GM13976 (cell line): Measurements from ENCODE around the gene DCLK1.

Experiments
- DNase-seq: peaks from one replicate; pipeline ENCODE4 v3.0.0; 2012; ENCODE audit warnings: low spot score
- in situ Hi-C: fragments of 300-500 bp; cut with MboI; formaldehyde crosslinking; loops from one replicate; pipeline ENCODE4 v1.12.0; 2022; ENCODE audit warnings: low sequenced_read_pairs, mixed read lengths, inconsistent platforms; ENCODE audit not compliant: unreplicated experiment
- TF ChIP-seq, protein P1 (sequence below): IDR thresholded peaks from 2 replicates; pipeline ENCODE4 v1.5.1; 2012; ENCODE audit warnings: borderline replicate concordance, mild to moderate bottlenecking; ENCODE audit not compliant: insufficient read depth; ENCODE audit errors: extremely low read depth, missing control alignments, control extremely low read depth

Gene DCLK1

DNA sequence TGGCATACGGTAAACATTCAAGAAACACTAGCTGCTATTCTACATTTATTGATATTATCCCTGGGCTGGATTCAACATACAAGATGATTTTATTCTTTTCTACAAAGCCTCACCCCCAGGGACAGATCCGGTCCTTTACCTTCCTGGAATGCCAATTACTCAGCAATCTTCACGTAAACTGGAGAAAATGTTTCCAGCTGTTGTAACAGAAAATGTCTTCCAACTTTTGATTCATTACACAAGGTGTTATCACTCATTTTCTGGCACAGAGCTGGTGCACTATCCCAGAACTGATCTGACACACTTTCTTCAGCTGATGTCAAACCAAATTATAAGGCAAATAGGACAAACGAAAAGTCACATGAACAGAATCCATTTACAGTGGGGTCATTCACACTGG lies 33.1 kb downstream of the DCLK1 start:
- in situ Hi-C loops = no loop called here
- DNase-seq = no peak
- TF ChIP-seq, protein P1, sequence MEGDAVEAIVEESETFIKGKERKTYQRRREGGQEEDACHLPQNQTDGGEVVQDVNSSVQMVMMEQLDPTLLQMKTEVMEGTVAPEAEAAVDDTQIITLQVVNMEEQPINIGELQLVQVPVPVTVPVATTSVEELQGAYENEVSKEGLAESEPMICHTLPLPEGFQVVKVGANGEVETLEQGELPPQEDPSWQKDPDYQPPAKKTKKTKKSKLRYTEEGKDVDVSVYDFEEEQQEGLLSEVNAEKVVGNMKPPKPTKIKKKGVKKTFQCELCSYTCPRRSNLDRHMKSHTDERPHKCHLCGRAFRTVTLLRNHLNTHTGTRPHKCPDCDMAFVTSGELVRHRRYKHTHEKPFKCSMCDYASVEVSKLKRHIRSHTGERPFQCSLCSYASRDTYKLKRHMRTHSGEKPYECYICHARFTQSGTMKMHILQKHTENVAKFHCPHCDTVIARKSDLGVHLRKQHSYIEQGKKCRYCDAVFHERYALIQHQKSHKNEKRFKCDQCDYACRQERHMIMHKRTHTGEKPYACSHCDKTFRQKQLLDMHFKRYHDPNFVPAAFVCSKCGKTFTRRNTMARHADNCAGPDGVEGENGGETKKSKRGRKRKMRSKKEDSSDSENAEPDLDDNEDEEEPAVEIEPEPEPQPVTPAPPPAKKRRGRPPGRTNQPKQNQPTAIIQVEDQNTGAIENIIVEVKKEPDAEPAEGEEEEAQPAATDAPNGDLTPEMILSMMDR = no peak

DNA sequence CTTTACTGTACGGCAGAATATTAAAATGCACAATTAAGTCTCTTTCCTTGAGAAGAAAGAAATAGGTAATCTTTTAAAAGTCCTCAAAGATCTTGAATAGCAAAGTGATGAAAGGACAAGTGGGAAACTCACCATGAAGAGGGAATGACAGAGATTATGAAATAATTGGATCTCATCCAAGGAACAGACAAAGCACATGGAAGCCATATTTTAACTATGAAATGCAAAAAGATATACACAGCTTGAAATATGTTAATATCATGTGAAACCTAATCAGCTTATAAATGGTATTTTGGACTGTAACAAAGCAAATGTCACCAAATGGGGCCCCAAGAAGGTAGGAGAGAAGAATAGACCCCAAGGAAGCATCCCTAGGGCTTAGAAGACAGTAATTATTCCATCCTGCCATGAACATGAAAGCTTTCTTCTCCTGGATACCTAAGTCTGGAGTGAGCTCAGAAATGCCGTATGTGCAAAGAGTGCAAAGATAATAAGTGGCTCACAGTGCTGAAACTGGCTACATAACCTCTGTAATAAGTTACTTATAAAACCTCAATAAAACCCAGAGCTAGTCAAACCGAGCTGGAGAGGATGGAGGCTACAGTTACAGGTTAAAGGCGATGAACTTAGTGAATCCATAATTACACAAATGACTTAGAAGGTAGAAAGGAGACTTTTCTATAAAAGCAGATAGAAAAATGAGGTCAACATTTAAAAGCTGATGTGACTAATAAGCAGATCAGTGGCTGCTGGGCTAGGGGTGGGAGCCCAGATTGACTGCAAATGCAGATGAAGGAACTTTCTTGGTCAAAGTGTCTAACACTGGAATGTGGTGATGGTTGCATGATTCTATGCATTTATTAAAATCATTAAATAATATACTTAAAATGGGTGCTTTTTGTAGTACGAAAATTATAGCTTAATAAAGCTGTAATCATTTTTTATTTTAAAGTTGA lies 34.4 kb downstream of the DCLK1 start:
- TF ChIP-seq, protein P1 = no peak
- no peak for DNase-seq
- in situ Hi-C loops = no loop called here

DNA sequence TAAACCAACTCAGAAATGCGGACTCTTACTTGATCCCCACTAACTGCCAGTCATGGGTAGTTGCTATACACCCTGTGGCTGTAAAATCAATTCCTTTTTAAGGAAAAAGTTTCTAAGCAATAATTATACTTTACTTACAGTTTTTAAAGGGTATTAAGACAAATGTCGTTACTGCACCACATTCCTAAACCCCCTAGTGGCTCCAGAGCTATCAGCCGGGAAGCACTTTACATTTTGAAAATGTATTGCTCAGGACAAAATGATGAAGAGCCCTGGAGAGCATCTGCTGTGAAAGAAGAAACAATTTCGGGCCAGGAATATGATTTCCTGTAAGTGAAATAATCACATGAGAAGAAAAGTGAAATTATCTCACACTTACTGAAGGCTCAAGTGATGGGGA lies 36.7 kb downstream of the DCLK1 start:
- TF ChIP-seq, protein P1 = no peak
- DNase-seq = no peak
- in situ Hi-C loops = no loop called here

DNA sequence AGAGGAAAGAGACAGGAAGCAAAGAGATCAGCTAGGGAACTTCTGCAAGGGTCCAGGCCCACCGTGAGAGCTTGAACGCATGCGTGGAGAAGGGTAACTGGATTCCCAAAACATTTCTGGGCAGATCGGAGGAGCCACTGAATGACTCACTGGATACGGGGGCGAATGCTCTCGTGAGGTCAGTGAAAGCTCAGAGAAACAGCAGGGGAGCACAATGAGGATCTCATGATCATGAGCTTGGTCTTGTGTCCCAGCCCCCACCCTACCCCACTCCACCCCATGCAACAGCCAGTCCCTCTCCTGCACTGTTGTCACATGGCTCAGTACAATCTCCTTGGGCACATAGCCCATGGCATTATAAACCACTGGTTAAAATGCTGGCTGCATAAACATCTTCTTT lies 40.6 kb downstream of the DCLK1 start:
- DNase-seq = no peak
- TF ChIP-seq, protein P1 = no peak
- in situ Hi-C loops = no loop called here

DNA sequence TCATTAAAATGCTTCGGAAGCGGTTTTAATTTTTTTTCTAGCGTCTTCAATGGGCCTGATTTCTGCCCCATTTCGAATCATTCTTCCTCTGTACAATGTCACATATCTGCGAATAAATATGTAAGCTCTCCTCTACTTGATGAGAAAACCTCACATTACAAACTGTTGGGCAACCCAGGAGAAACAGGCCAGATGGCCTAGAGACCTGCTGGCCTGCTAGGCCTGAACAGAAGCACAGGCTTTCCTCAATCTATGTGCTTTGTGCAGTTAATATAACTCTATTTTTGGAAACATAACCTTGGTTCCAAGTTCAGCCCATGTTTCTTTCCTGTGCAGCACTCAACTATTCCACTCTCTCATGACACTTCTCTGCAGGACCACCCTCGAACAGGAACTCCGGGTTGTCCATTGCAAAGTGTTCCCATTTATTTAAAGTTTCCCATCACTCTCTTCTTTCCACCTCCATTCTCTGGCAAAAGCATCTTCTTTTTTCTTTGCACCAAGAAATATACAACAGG lies 42.0 kb downstream of the DCLK1 start:
- TF ChIP-seq, protein P1 = no peak
- in situ Hi-C loops = no loop called here
- no peak for DNase-seq

- in situ Hi-C loops = no loop called here
- TF ChIP-seq, protein P1 = no peak
- no peak for DNase-seq
Measured at GRCh38 chr13:36088463-36088862, 42.7 kb downstream of the DCLK1 start.
